Measurements from ENCODE around the gene TCAIM.

- TF ChIP-seq SIN3A (IDR thresholded peaks at IDR 0.05; ENCODE audit: low read depth) (no peak), CTCF (IDR thresholded peaks at IDR 0.05 in 2 of 3, conservative IDR thresholded peaks at IDR 0.05 in 1 of 3; ENCODE audit: borderline replicate concordance in 1 of 3, insufficient read depth in 1 of 3, low read depth in 2 of 3, low read length in 2 of 3) (no peak), CBX3 (IDR thresholded peaks at IDR 0.05; ENCODE audit: low read depth) (no peak)
Observed at GRCh38 chr3:44334326-44334725, 4.2 kb upstream of the TCAIM start.

All from HCT116 (cell line).